ENCODE results near the gene GRID1.

DNA sequence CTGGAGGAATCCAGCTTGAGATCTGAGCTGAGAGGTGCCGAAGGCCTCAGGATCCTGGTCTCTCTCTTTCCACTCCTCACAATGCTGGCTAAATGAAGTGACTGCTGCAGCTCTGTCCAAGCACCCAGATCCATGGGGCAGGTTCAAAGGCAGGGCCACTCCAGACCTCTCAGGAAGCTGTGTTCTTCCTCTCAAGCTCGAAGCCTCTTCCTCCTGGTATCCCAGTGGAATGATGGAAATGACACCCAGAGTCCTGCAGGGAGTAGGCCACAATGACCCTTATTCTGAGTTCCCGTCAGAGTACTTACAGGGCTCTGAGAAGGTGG lies 574.1 kb downstream of the GRID1 start:
- TF ChIP-seq POLR2A (IDR thresholded peaks at IDR 0.05; ENCODE audit: low read length) (no peak), GATA1 (IDR thresholded peaks at IDR 0.05; ENCODE audit: low read depth, low read length) (no peak)

Data from erythroblast (primary cell).